Brain microvascular endothelial cell (primary cell): Measurements from ENCODE around the gene TMEM214.

Experiments
- DNase-seq: peaks from one replicate; pipeline ENCODE4 v3.0.0-alpha.2; 2020
- H3K27ac ChIP-seq: fragments of 250-450 bp; sonication (Bioruptor Pico); 2 replicates; pipeline ENCODE4 v1.5.1; 2020; ENCODE audit warnings: mild to moderate bottlenecking, moderate library complexity
- H3K27me3 ChIP-seq: fragments of 250-450 bp; sonication (Bioruptor Pico); replicated peaks from 2 replicates; pipeline ENCODE4 v1.5.1; 2020; ENCODE audit warnings: mild to moderate bottlenecking
- H3K36me3 ChIP-seq: fragments of 250-450 bp; sonication (Bioruptor Pico); replicated peaks from 2 replicates; pipeline ENCODE4 v1.5.1; 2020; ENCODE audit warnings: mild to moderate bottlenecking
- H3K4me3 ChIP-seq: 2 replicates; pipeline ENCODE4 v1.5.1; 2011; ENCODE audit warnings: low read depth, mild to moderate bottlenecking, control low read depth, low read length, moderate library complexity
- CTCF ChIP-seq: IDR thresholded peaks from 2 replicates; pipeline ENCODE4 v1.5.1; 2011; ENCODE audit warnings: low read depth, mild to moderate bottlenecking, moderate library complexity, low read length, control low read depth, inconsistent platforms; ENCODE audit errors: missing control alignments
- in situ Hi-C: cut with HindIII; loops from 2 replicates; pipeline ENCODE4 v1.10.0; 2017; ENCODE audit warnings: low sequenced_read_pairs, low pct_ligation_motif_present

TMEM214 gene

GRCh38 chr2:27019931-27020855, 12.6 kb upstream of the TMEM214 start:
- no peak overlapping the region for H3K27ac ChIP-seq
- peaks cover 5% of the 10 kb centered on the region for H3K36me3 ChIP-seq
- in situ Hi-C loops = no loop called here
- no peak overlapping the region for H3K4me3 ChIP-seq
- no peak for DNase-seq
- no peaks in the 10 kb centered on the region for H3K27me3 ChIP-seq
- TF ChIP-seq CTCF = no peak

GRCh38 chr2:27021253-27022049, 11.3 kb upstream of the TMEM214 start:
- DNase-seq = no peak
- Histone ChIP-seq H3K4me3 (no peak overlapping the region), H3K36me3 (peaks cover 5% of the 10 kb centered on the region), H3K27me3 (no peaks in the 10 kb centered on the region), H3K27ac (no peak overlapping the region)
- TF ChIP-seq CTCF = no peak
- in situ Hi-C loops = no loop called here

GRCh38 chr2:27023740-27024139, 9.0 kb upstream of the TMEM214 start:
- H3K27ac ChIP-seq = no peak overlapping the region
- TF ChIP-seq CTCF = no peak
- no peak overlapping the region for H3K4me3 ChIP-seq
- H3K27me3 ChIP-seq = no peaks in the 10 kb centered on the region
- DNase-seq = no peak
- H3K36me3 ChIP-seq = peaks cover 5% of the 10 kb centered on the region
- in situ Hi-C loops = no loop called here

GRCh38 chr2:27024188-27024587, 8.6 kb upstream of the TMEM214 start:
- Histone ChIP-seq H3K27ac (no peak overlapping the region), H3K36me3 (peaks cover 5% of the 10 kb centered on the region), H3K27me3 (no peaks in the 10 kb centered on the region), H3K4me3 (no peak overlapping the region)
- in situ Hi-C loops = no loop called here
- TF ChIP-seq CTCF = peak; percentile 48
- no peak for DNase-seq

- in situ Hi-C loops = no loop called here
- Histone ChIP-seq H3K36me3 (peaks cover 5% of the 10 kb centered on the region), H3K27ac (no peak overlapping the region), H3K4me3 (no peak overlapping the region), H3K27me3 (no peaks in the 10 kb centered on the region)
- no peak for TF ChIP-seq CTCF
- DNase-seq = no peak
Measured at GRCh38 chr2:27024812-27025211, 8.0 kb upstream of the TMEM214 start.
